GM23338 (cell line): ENCODE data around the gene RC3H2. TPM values are rescaled to one million over a fixed set of nuclear protein-coding genes. Genes with fewer than 3 reads are reported as not detected.

ENCODE experiments used
- ATAC-seq: fragments of 200-7000 bp; cut with Tn5 transposase; 3 replicates; pipeline ENCODE4 v1.9.1; 2020
- DNase-seq: peaks from one replicate; pipeline ENCODE4 v3.0.0-alpha.2; 2015; ENCODE audit warnings: low spot score
- H2AFZ ChIP-seq: fragments of 200-600 bp; sonication (generic); 2 replicates; pipeline ENCODE4 v1.8.0; 2016; ENCODE audit warnings: antibody characterized with exemption, mild to moderate bottlenecking, moderate library complexity
- H3F3A ChIP-seq: fragments of 200-600 bp; sonication (generic); replicated peaks from 2 replicates; pipeline ENCODE4 v1.8.0; 2017; ENCODE audit warnings: antibody characterized with exemption, mixed run types, low read depth
- H3K27ac ChIP-seq: fragments of 200-600 bp; sonication (generic); 2 replicates; pipeline ENCODE4 v1.6.1; 2016; ENCODE audit warnings: low read depth
- H3K27me3 ChIP-seq: fragments of 200-600 bp; sonication (generic); 2 replicates; pipeline ENCODE4 v1.8.0; 2016; ENCODE audit warnings: mild to moderate bottlenecking, mixed run types, moderate library complexity; ENCODE audit not compliant: insufficient read depth
- H3K36me3 ChIP-seq: fragments of 200-600 bp; sonication (generic); 2 replicates; pipeline ENCODE4 v1.8.0; 2016; ENCODE audit warnings: mild to moderate bottlenecking; ENCODE audit not compliant: insufficient read depth
- H3K4me1 ChIP-seq: fragments of 200-600 bp; sonication (generic); 2 replicates; pipeline ENCODE4 v1.8.0; 2016; ENCODE audit warnings: mild to moderate bottlenecking, moderate library complexity; ENCODE audit not compliant: insufficient read depth
- H3K4me2 ChIP-seq: fragments of 200-600 bp; sonication (generic); 2 replicates; pipeline ENCODE4 v1.7.1; 2017; ENCODE audit warnings: mixed run types
- H3K4me3 ChIP-seq: fragments of 200-600 bp; sonication (generic); 2 replicates; pipeline ENCODE4 v1.6.1; 2016; ENCODE audit warnings: mixed run types
- H3K79me2 ChIP-seq: fragments of 200-600 bp; sonication (generic); replicated peaks from 2 replicates; pipeline ENCODE4 v1.8.0; 2017; ENCODE audit warnings: mild to moderate bottlenecking; ENCODE audit not compliant: insufficient read depth
- H3K9me2 ChIP-seq: fragments of 200-600 bp; sonication (generic); 2 replicates; pipeline ENCODE4 v1.8.0; 2017; ENCODE audit not compliant: insufficient read depth
- H4K20me1 ChIP-seq: fragments of 200-600 bp; sonication (generic); replicated peaks from 2 replicates; pipeline ENCODE4 v1.8.0; 2017; ENCODE audit warnings: mild to moderate bottlenecking; ENCODE audit not compliant: insufficient read depth
- H3K27ac Mint-ChIP-seq: 2 replicates; pipeline ENCODE4 v1.8.0; 2020; ENCODE audit warnings: inconsistent platforms, mild to moderate bottlenecking, moderate library complexity, mixed read lengths
- H3K27me3 Mint-ChIP-seq: 3 replicates; pipeline ENCODE4 v1.8.0; 2022; ENCODE audit warnings: low read depth, mild to moderate bottlenecking, moderate library complexity, mixed read lengths, inconsistent platforms; ENCODE audit not compliant: insufficient read depth, poor library complexity
- H3K36me3 Mint-ChIP-seq: 3 replicates; pipeline ENCODE4 v1.8.0; 2021; ENCODE audit warnings: low read depth, mild to moderate bottlenecking, inconsistent platforms, moderate library complexity, mixed read lengths
- H3K4me1 Mint-ChIP-seq: 3 replicates; pipeline ENCODE4 v1.8.0; 2020; ENCODE audit warnings: mild to moderate bottlenecking, inconsistent platforms, mixed read lengths
- H3K4me3 Mint-ChIP-seq: 3 replicates; pipeline ENCODE4 v1.8.0; 2021; ENCODE audit warnings: moderate library complexity, mild to moderate bottlenecking, inconsistent platforms, mixed read lengths
- H3K9me3 Mint-ChIP-seq: 3 replicates; pipeline ENCODE4 v1.8.0; 2020; ENCODE audit warnings: moderate library complexity, mild to moderate bottlenecking, inconsistent platforms, mixed read lengths
- CREB1 ChIP-seq: fragments of 250-450 bp; sonication (Bioruptor Pico); IDR thresholded peaks from 2 replicates; pipeline ENCODE4 v1.5.0; 2020; ENCODE audit warnings: low read depth, mild to moderate bottlenecking, moderate library complexity
- EZH2phosphoT487 ChIP-seq: fragments of 200-600 bp; sonication (generic); IDR thresholded peaks from one replicate; pipeline ENCODE4 v1.8.1; 2018; ENCODE audit warnings: antibody characterized with exemption; ENCODE audit not compliant: unreplicated experiment
- POLR2AphosphoS5 ChIP-seq: IDR thresholded peaks from 2 replicates; pipeline ENCODE4 v1.6.1; 2016; ENCODE audit warnings: antibody characterized with exemption, low read depth
- polyA plus RNA-seq: library from polyadenylated mRNA; unstranded; fragments of >200 nt; fragmentation: Nextera tagmentation; extraction: Ambion mirVana; gene quantifications from 2 replicates; pipeline ENCODE4 v1.2.1, GENCODE V29; 2016
- total RNA-seq: library from RNA; depleted of rRNA; stranded (reverse); fragments of >200 nt; shearing (Covaris generic); gene quantifications from 2 replicates; pipeline ENCODE4 v1.2.3, GENCODE V29; 2014
- TF ChIP-seq, protein P1 (sequence below): IDR thresholded peaks from one replicate; pipeline ENCODE4 v1.6.1; 2018; ENCODE audit warnings: antibody characterized with exemption; ENCODE audit not compliant: unreplicated experiment
- TF ChIP-seq, protein P2 (sequence below), 2 experiments: fragments of 200-600 bp in 1 of 2; sonication (generic) in 1 of 2; conservative IDR thresholded peaks; 2 replicates each; pipeline versions ENCODE4 v1.5.1 to v1.6.1; 2016 to 2017; ENCODE audit warnings: antibody characterized with exemption in 2 of 2, low read depth in 2 of 2, mild to moderate bottlenecking in 2 of 2, moderate library complexity in 1 of 2

The RC3H2 gene
- total and polyA plus RNA-seq, 2 experiments from 2014 or later, result 24.9 to 37.5 TPM

DNA sequence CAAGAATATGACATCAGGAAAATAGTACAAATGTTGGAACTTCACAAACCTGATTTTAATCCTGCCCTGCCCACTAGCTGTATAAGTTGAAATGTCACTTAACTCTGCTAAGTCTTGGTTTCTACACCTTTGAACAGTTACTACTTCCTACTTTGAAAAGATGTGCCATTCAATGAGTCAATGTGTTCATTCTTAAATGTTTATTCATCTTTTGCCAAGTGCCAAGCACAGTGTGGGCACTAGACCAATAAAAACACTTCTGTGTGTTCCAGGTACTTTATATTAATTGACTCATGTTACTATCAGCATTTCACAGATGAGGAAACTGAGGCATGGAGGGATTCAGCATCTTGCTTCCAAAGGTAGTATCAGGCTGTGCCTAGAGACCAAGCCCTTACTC is 89.6 kb downstream of the RC3H2 start (continued):
- TF ChIP-seq, protein P1, sequence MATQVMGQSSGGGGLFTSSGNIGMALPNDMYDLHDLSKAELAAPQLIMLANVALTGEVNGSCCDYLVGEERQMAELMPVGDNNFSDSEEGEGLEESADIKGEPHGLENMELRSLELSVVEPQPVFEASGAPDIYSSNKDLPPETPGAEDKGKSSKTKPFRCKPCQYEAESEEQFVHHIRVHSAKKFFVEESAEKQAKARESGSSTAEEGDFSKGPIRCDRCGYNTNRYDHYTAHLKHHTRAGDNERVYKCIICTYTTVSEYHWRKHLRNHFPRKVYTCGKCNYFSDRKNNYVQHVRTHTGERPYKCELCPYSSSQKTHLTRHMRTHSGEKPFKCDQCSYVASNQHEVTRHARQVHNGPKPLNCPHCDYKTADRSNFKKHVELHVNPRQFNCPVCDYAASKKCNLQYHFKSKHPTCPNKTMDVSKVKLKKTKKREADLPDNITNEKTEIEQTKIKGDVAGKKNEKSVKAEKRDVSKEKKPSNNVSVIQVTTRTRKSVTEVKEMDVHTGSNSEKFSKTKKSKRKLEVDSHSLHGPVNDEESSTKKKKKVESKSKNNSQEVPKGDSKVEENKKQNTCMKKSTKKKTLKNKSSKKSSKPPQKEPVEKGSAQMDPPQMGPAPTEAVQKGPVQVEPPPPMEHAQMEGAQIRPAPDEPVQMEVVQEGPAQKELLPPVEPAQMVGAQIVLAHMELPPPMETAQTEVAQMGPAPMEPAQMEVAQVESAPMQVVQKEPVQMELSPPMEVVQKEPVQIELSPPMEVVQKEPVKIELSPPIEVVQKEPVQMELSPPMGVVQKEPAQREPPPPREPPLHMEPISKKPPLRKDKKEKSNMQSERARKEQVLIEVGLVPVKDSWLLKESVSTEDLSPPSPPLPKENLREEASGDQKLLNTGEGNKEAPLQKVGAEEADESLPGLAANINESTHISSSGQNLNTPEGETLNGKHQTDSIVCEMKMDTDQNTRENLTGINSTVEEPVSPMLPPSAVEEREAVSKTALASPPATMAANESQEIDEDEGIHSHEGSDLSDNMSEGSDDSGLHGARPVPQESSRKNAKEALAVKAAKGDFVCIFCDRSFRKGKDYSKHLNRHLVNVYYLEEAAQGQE, result no peak

DNA sequence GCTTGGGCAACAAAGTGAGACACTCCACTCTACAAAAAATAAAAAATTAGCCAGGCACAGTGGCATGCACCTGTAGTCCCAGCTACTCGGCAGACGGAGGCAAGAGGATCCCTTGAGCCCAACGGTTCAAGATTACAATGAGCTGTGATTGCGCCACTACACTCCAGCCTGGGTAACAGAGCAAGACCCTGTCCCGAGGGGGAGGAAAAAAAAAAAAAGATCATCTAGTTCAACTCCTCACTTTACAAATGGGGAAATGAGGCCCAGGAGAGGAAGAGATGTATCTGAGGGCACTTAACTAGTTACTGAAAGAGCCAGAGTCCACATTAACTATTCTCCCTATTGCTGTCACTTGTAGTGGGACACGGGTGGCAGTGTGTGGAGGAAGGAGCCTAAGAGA is 90.6 kb downstream of the RC3H2 start:
- peaks cover 7% of the 10 kb centered on the region for H4K20me1 ChIP-seq
- H3F3A ChIP-seq, result no peaks in the 10 kb centered on the region
- no peak overlapping the region for H3K4me3 ChIP-seq
- H3K27ac ChIP-seq, result no peak overlapping the region
- Mint-ChIP-seq H3K27ac (no peak overlapping the region), H3K36me3 (peaks cover 16% of the 10 kb centered on the region; the same call in 2 of the 3 replicates), H3K4me1 (no peaks in the 10 kb centered on the region; the same call in 2 of the 3 replicates), H3K4me3 (no peak overlapping the region), H3K27me3 (peaks cover 3% of the 10 kb centered on the region), H3K9me3 (no peaks in the 10 kb centered on the region)
- H3K4me1 ChIP-seq, result peaks cover 6% of the 10 kb centered on the region
- no peak overlapping the region for H3K4me2 ChIP-seq
- no peaks in the 10 kb centered on the region for H3K9me2 ChIP-seq
- ATAC-seq (no peak), DNase-seq (no peak)
- H3K79me2 ChIP-seq, result peaks cover 5% of the 10 kb centered on the region
- H3K36me3 ChIP-seq, result peaks cover 7% of the 10 kb centered on the region
- H3K27me3 ChIP-seq, result no peaks in the 10 kb centered on the region
- no peak overlapping the region for H2AFZ ChIP-seq
- TF ChIP-seq, protein P2, sequence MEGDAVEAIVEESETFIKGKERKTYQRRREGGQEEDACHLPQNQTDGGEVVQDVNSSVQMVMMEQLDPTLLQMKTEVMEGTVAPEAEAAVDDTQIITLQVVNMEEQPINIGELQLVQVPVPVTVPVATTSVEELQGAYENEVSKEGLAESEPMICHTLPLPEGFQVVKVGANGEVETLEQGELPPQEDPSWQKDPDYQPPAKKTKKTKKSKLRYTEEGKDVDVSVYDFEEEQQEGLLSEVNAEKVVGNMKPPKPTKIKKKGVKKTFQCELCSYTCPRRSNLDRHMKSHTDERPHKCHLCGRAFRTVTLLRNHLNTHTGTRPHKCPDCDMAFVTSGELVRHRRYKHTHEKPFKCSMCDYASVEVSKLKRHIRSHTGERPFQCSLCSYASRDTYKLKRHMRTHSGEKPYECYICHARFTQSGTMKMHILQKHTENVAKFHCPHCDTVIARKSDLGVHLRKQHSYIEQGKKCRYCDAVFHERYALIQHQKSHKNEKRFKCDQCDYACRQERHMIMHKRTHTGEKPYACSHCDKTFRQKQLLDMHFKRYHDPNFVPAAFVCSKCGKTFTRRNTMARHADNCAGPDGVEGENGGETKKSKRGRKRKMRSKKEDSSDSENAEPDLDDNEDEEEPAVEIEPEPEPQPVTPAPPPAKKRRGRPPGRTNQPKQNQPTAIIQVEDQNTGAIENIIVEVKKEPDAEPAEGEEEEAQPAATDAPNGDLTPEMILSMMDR (conservative IDR thresholded peaks at IDR 0.05; ENCODE audit: low read depth in 2 of 2), result no peak
- TF ChIP-seq POLR2AphosphoS5 (no peak), CREB1 (CRISPR knock-in tag) (no peak)

DNA sequence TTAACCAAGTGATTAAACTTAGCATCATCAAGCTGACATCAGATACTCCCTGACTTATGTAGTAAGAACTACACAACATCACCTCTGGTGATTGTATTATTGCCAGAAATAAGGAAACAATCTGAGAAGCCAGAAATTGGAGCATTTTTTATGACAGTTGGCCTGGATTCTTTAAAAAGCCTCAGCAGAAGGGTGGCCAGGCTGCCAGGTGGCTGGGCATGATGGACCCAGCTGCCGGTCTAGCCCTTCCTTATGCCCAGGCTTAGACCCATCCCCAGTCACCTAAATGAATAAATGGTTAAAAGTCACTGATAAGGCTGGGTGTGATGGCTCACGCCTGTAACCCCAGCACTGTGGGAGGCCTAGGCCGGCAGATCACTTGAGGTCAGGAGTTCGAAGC is 92.4 kb downstream of the RC3H2 start:
- peaks cover 12% of the 10 kb centered on the region; the same call in 2 of the 3 replicates for H3K36me3 Mint-ChIP-seq
- no peak for ATAC-seq

More for the DNA sequence above, 92.4 kb downstream of the RC3H2 start:
- no peaks in the 10 kb centered on the region for H3K9me2 ChIP-seq
- Mint-ChIP-seq H3K9me3 (no peaks in the 10 kb centered on the region), H3K4me3 (no peak overlapping the region), H3K4me1 (no peaks in the 10 kb centered on the region; the same call in 2 of the 3 replicates), H3K27ac (no peak overlapping the region), H3K27me3 (peaks cover 5% of the 10 kb centered on the region)
- DNase-seq, result no peak
- H3K4me3 ChIP-seq, result no peak overlapping the region
- TF ChIP-seq EZH2phosphoT487 (no peak), POLR2AphosphoS5 (no peak)
- H3F3A ChIP-seq, result no peaks in the 10 kb centered on the region
- peaks cover 3% of the 10 kb centered on the region for H4K20me1 ChIP-seq
- H3K36me3 ChIP-seq, result peaks cover 2% of the 10 kb centered on the region; the same call in 1 of the 2 replicates
- no peak overlapping the region for H3K27ac ChIP-seq
- H2AFZ ChIP-seq, result no peak overlapping the region
- H3K79me2 ChIP-seq, result no peaks in the 10 kb centered on the region
- H3K27me3 ChIP-seq, result no peaks in the 10 kb centered on the region
- H3K4me2 ChIP-seq, result no peak overlapping the region
- H3K4me1 ChIP-seq, result peaks cover 14% of the 10 kb centered on the region
